Stimulated activated CD8-positive, alpha-beta memory T cell treated with anti-CD3 and anti-CD28 coated beads, Interleukin-4, amount 100 ng/mL, for 24 hours (primary cell): ENCODE data around the gene CNOT10.
"Not testable (repeated sequence)": the region's sequence is repeated elsewhere in the genome, so short reads cannot be mapped to it uniquely, and the experiment has no call there.

Experiments used
- DNase-seq: peaks from one replicate; pipeline ENCODE4 v3.0.0-alpha.2; 2020; ENCODE audit warnings: low read depth

CNOT10 gene

GRCh38 chr3:32684800-32685542 is at the start of gene CNOT10:
Gene CNOT10, plus strand, starts transcription at chr3:32685188. Its CDS starts 273 bp downstream, at chr3:32685461.
- peak; percentile 94 for DNase-seq

GRCh38 chr3:32640939-32641338 is 44.0 kb upstream of the CNOT10 start:
- DNase-seq = no peak

GRCh38 chr3:32641356-32641755 is 43.6 kb upstream of the CNOT10 start:
- DNase-seq = no peak

- no peak for DNase-seq
Observed at GRCh38 chr3:32643354-32643753, 41.6 kb upstream of the CNOT10 start.

- no peak for DNase-seq
Observed at GRCh38 chr3:32643816-32644215, 41.2 kb upstream of the CNOT10 start.

GRCh38 chr3:32644380-32644779 is 40.6 kb upstream of the CNOT10 start:
- DNase-seq = no peak

- no peak for DNase-seq
Observed at GRCh38 chr3:32646761-32647160, 38.2 kb upstream of the CNOT10 start.

- not testable (repeated sequence) for DNase-seq
Observed at GRCh38 chr3:32652337-32653100, 32.5 kb upstream of the CNOT10 start.

- no peak for DNase-seq
Observed at GRCh38 chr3:32655167-32655566, 29.8 kb upstream of the CNOT10 start.

GRCh38 chr3:32660634-32661033 is 24.4 kb upstream of the CNOT10 start:
- no peak for DNase-seq

- no peak for DNase-seq
Observed at GRCh38 chr3:32662647-32663046, 22.3 kb upstream of the CNOT10 start.

GRCh38 chr3:32664630-32665075 is 20.3 kb upstream of the CNOT10 start:
- DNase-seq = not testable (repeated sequence)

GRCh38 chr3:32667072-32667582 is 17.9 kb upstream of the CNOT10 start:
- DNase-seq = no peak

GRCh38 chr3:32669226-32669625 is 15.8 kb upstream of the CNOT10 start:
- not testable (repeated sequence) for DNase-seq

- not testable (repeated sequence) for DNase-seq
Observed at GRCh38 chr3:32673730-32674129, 11.3 kb upstream of the CNOT10 start.

GRCh38 chr3:32675164-32675563 is 9.8 kb upstream of the CNOT10 start:
- DNase-seq = no peak

- DNase-seq = no peak
Observed at GRCh38 chr3:32675650-32676049, 9.3 kb upstream of the CNOT10 start.

- no peak for DNase-seq
Observed at GRCh38 chr3:32681811-32682210, 3.2 kb upstream of the CNOT10 start.

- DNase-seq = no peak
Observed at GRCh38 chr3:32684029-32684799, 774 bp upstream of the CNOT10 start.

- DNase-seq = no peak
Observed at GRCh38 chr3:32685543-32686185, 676 bp downstream of the CNOT10 start.

GRCh38 chr3:32686713-32687112 is 1.7 kb downstream of the CNOT10 start:
- no peak for DNase-seq

GRCh38 chr3:32691847-32692246 is 6.9 kb downstream of the CNOT10 start:
- DNase-seq = no peak
